Measurements from ENCODE around the gene ARHGAP25.

ARHGAP25 gene

DNA sequence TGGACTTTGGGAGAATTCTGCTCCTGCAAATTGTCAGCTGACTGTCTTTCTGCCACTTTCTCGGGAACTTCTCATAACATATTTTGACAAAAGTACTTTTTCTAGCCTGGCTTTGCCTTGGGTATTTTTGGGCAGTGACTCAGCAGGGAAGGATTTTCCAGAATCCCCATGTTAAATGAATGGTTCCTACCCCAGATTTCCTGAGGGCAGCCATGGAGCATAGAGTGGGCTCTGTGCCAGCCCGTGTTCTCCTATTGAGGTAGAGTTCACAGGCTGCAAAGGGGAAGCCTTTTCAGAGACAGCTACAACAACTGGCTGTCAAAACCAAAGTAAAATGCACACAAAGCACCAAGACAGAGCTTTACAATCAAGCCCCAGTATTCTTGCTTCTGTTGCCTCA, 76.8 kb downstream of the ARHGAP25 start:
- no peak for DNase-seq (ENCODE audit: insufficient read length, low spot score)
- TF ChIP-seq POLR2AphosphoS5 (IDR thresholded peaks at IDR 0.05; ENCODE audit: low read depth, low read length) (no peak), POLR2A (IDR thresholded peaks at IDR 0.05; ENCODE audit: low read depth, low read length) (no peak), SPI1 (IDR thresholded peaks at IDR 0.05; ENCODE audit: low read depth, low read length) (no peak), POU2F2 (IDR thresholded peaks at IDR 0.05; ENCODE audit: low read depth, low read length) (no peak), PAX5 (IDR thresholded peaks at IDR 0.05; ENCODE audit: insufficient read depth, low read length, severe bottlenecking) (no peak), TAF1 (IDR thresholded peaks at IDR 0.05; ENCODE audit: low read depth, low read length) (no peak)
- FAIRE-seq = no peak

DNA sequence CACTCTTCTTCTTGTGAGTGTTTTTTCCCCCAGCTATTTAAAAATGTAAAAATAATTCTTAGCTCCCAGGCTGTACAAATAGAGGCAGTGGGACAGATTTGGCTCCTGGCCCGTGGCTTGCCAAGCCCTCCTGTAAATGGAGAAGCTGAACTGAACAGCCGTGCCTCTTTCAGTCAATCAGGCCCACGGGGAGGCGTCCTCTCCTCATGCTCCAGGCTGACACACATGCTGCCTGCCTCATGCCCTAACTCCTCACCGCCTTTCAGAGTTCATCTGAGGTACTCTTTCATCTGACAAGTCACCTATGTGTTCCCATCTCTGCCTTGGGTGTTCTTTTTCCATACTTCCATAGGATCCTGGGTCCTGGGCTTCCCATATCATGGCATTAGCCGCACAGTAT, 77.6 kb downstream of the ARHGAP25 start:
- FAIRE-seq = no peak
- no peak for TF ChIP-seq TAF1 (IDR thresholded peaks at IDR 0.05; ENCODE audit: low read depth, low read length)
- no peak for TF ChIP-seq POU2F2 (IDR thresholded peaks at IDR 0.05; ENCODE audit: low read depth, low read length)
- no peak for TF ChIP-seq POLR2AphosphoS5 (IDR thresholded peaks at IDR 0.05; ENCODE audit: low read depth, low read length)
- no peak for TF ChIP-seq SPI1 (IDR thresholded peaks at IDR 0.05; ENCODE audit: low read depth, low read length)
- TF ChIP-seq POLR2A (IDR thresholded peaks at IDR 0.05; ENCODE audit: low read depth, low read length) = no peak
- TF ChIP-seq PAX5 (IDR thresholded peaks at IDR 0.05; ENCODE audit: insufficient read depth, low read length, severe bottlenecking) = no peak
- DNase-seq (ENCODE audit: insufficient read length, low spot score) = no peak

- FAIRE-seq = no peak
- TF ChIP-seq TAF1 (IDR thresholded peaks at IDR 0.05; ENCODE audit: low read depth, low read length) (no peak), POU2F2 (IDR thresholded peaks at IDR 0.05; ENCODE audit: low read depth, low read length) (no peak), PAX5 (IDR thresholded peaks at IDR 0.05; ENCODE audit: insufficient read depth, low read length, severe bottlenecking) (no peak), SPI1 (IDR thresholded peaks at IDR 0.05; ENCODE audit: low read depth, low read length) (no peak), POLR2A (IDR thresholded peaks at IDR 0.05; ENCODE audit: low read depth, low read length) (no peak), POLR2AphosphoS5 (IDR thresholded peaks at IDR 0.05; ENCODE audit: low read depth, low read length) (no peak)
- no peak for DNase-seq (ENCODE audit: insufficient read length, low spot score)
Measured at GRCh38 chr2:68813596-68813995, 79.0 kb downstream of the ARHGAP25 start.

DNA sequence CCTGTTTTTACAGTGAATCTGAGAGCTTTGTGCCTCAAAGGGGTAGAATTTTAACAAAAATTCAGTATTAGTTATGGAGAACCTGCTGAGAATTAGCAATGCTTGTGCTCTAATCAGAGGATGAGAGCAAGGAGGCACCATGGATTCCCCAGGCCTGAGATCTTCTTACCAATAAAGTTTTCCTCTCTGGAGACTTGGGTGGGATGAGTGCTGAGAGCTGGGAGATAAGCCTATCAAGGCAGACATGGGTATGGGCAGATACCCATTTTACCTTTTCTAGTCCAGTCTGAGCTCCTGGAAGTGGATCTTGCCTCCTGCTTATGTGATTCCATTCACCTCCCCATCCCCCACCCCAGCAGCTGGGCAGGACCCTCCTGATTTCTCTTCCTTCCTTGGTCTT, 82.7 kb downstream of the ARHGAP25 start:
- DNase-seq (ENCODE audit: insufficient read length, low spot score) = no peak
- FAIRE-seq = no peak
- TF ChIP-seq POLR2A (IDR thresholded peaks at IDR 0.05; ENCODE audit: low read depth, low read length) (no peak), POU2F2 (IDR thresholded peaks at IDR 0.05; ENCODE audit: low read depth, low read length) (no peak), POLR2AphosphoS5 (IDR thresholded peaks at IDR 0.05; ENCODE audit: low read depth, low read length) (no peak), TAF1 (IDR thresholded peaks at IDR 0.05; ENCODE audit: low read depth, low read length) (no peak), PAX5 (IDR thresholded peaks at IDR 0.05; ENCODE audit: insufficient read depth, low read length, severe bottlenecking) (no peak), SPI1 (IDR thresholded peaks at IDR 0.05; ENCODE audit: low read depth, low read length) (no peak)

DNA sequence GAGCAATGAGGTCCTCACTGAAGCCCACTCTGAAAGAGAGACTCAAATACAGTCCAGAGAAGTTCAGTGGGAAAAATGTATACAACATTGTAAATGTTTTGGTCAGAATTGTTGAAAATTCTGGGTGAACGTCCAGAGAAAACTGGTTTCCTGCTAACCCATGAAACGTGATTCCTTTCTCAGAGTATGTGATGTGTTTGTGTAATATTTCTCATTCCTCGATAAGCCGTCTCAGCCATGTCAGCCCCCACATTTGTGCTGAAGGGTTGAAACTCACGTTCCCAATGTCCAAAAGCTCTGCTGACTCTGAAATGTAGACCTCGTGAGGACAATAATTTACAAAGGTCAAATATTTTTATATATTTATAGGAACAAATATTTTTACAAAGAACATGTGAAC, 84.9 kb downstream of the ARHGAP25 start:
- FAIRE-seq (no peak), DNase-seq (ENCODE audit: insufficient read length, low spot score) (no peak)
- no peak for TF ChIP-seq TAF1 (IDR thresholded peaks at IDR 0.05; ENCODE audit: low read depth, low read length)

GRCh38 chr2:68822207-68822872, 87.7 kb downstream of the ARHGAP25 start:
- FAIRE-seq (no peak), DNase-seq (ENCODE audit: insufficient read length, low spot score) (no peak)
- TF ChIP-seq POU2F2 (IDR thresholded peaks at IDR 0.05; ENCODE audit: low read depth, low read length) (no peak), SPI1 (IDR thresholded peaks at IDR 0.05; ENCODE audit: low read depth, low read length) (no peak), POLR2A (IDR thresholded peaks at IDR 0.05; ENCODE audit: low read depth, low read length) (no peak), TAF1 (IDR thresholded peaks at IDR 0.05; ENCODE audit: low read depth, low read length) (no peak), POLR2AphosphoS5 (IDR thresholded peaks at IDR 0.05; ENCODE audit: low read depth, low read length) (no peak)

DNA sequence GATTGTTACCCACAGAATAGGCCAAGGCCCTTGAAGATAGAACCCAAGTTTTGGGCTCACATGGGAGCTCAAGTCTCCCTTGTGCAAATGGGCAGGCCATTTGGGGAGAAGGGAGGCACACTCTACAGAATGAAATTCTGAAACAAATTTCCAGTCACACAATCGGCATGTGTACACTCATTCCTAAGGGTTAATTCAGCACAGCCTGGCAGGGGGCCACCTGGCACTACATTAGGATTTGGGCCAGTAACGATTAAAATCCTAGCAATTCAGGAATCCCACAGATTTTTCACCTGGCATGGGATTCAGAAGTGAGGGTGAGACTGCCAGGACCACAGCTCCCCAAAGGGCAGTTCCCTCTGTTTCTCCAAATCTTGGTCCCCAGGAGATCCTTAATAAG, 90.2 kb downstream of the ARHGAP25 start:
- no peak for FAIRE-seq
- no peak for DNase-seq (ENCODE audit: insufficient read length, low spot score)
- TF ChIP-seq POLR2A (IDR thresholded peaks at IDR 0.05; ENCODE audit: low read depth, low read length) = no peak
- TF ChIP-seq SPI1 (IDR thresholded peaks at IDR 0.05; ENCODE audit: low read depth, low read length) = no peak
- TF ChIP-seq PAX5 (IDR thresholded peaks at IDR 0.05; ENCODE audit: insufficient read depth, low read length, severe bottlenecking) = no peak
- TF ChIP-seq POLR2AphosphoS5 (IDR thresholded peaks at IDR 0.05; ENCODE audit: low read depth, low read length) = no peak
- no peak for TF ChIP-seq TAF1 (IDR thresholded peaks at IDR 0.05; ENCODE audit: low read depth, low read length)
- no peak for TF ChIP-seq POU2F2 (IDR thresholded peaks at IDR 0.05; ENCODE audit: low read depth, low read length)

DNA sequence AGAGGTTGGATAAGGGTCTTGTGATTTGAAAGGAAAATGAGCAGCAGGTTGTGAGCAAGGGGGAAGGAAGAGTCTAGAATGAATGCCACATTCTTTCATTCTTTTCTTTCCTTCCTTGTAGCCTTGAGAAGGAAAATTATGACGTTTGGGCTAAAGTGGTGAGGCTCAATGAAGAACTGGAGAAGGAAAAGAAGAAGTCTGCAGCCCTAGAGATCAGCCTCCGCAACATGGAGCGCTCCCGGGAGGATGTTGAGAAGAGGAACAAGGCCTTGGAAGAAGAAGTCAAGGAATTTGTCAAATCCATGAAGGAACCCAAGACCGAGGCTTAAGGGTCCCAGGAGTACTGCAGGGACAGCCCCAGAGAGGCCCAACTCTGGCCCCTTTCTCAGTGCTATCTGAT, 91.3 kb downstream of the ARHGAP25 start:
- TF ChIP-seq POLR2AphosphoS5 (IDR thresholded peaks at IDR 0.05; ENCODE audit: low read depth, low read length) (no peak), POU2F2 (IDR thresholded peaks at IDR 0.05; ENCODE audit: low read depth, low read length) (no peak), SPI1 (IDR thresholded peaks at IDR 0.05; ENCODE audit: low read depth, low read length) (no peak), PAX5 (IDR thresholded peaks at IDR 0.05; ENCODE audit: insufficient read depth, low read length, severe bottlenecking) (no peak), POLR2A (IDR thresholded peaks at IDR 0.05; ENCODE audit: low read depth, low read length) (no peak), TAF1 (IDR thresholded peaks at IDR 0.05; ENCODE audit: low read depth, low read length) (no peak)
- DNase-seq (ENCODE audit: insufficient read length, low spot score) (no peak), FAIRE-seq (no peak)

DNA sequence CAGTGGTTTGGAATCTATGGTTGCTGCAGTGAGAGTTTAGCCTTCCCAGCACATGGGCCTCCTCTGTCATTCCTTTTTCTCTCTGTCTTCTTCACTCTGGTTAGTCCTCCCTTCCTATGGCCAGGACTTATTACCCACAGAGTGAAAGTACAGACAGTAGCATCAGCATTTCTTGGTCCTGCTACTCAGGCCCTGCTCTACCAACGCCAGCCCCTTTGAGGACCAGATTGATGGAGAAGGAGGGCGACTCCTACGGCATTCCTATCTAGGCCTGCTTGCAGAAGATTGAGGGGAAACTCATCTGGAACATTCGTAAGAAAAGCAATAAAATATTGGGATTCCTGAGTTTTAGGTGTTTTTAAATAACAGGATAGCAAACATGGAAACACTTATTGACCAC, 93.1 kb downstream of the ARHGAP25 start:
- FAIRE-seq = no peak
- TF ChIP-seq SPI1 (IDR thresholded peaks at IDR 0.05; ENCODE audit: low read depth, low read length) = no peak

GRCh38 chr2:68828887-68829708, 94.5 kb downstream of the ARHGAP25 start:
- DNase-seq (ENCODE audit: insufficient read length, low spot score) (no peak), FAIRE-seq (no peak)

More for the DNA sequence above, 93.1 kb downstream of the ARHGAP25 start:
- no peak for DNase-seq (ENCODE audit: insufficient read length, low spot score)

More at GRCh38 chr2:68828887-68829708, 94.5 kb downstream of the ARHGAP25 start:
- TF ChIP-seq POU2F2 (IDR thresholded peaks at IDR 0.05; ENCODE audit: low read depth, low read length) (no peak), PAX5 (IDR thresholded peaks at IDR 0.05; ENCODE audit: insufficient read depth, low read length, severe bottlenecking) (no peak), SPI1 (IDR thresholded peaks at IDR 0.05; ENCODE audit: low read depth, low read length) (no peak), POLR2AphosphoS5 (IDR thresholded peaks at IDR 0.05; ENCODE audit: low read depth, low read length) (no peak), POLR2A (IDR thresholded peaks at IDR 0.05; ENCODE audit: low read depth, low read length) (no peak), TAF1 (IDR thresholded peaks at IDR 0.05; ENCODE audit: low read depth, low read length) (no peak)

All from GM12891 (cell line).